Stomach (tissue), 9 donors: Measurements from ENCODE around the gene ERAL1. TPM values are rescaled to one million over a fixed set of nuclear protein-coding genes. Genes with fewer than 3 reads are reported as not detected.

ENCODE experiments used
- DNase-seq, 2 donors: peaks; one replicate each; pipeline versions ENCODE4 v3.0.0 to v3.0.0-alpha.2; 2013 to 2019
- H3K27ac ChIP-seq, 5 donors: fragments of 200-600 bp in 4 of 5; sonication (generic) in 4 of 5; one replicate each; pipeline ENCODE4 v1.5.1; 2013 to 2019; ENCODE audit warnings: mild to moderate bottlenecking in 1 of 5, moderate library complexity in 1 of 5
- H3K27me3 ChIP-seq, 3 donors: fragments of 200-600 bp; sonication (generic); one replicate each; pipeline ENCODE4 v1.5.1; 2017 to 2019; ENCODE audit warnings: mixed run types in 1 of 3
- H3K36me3 ChIP-seq, 4 donors: fragments of 200-600 bp; sonication (generic); 1 replicate in 3 of 4; 2 replicates in 1 of 4; pipeline ENCODE4 v1.5.1; 2016 to 2019
- H3K4me1 ChIP-seq, 4 donors: fragments of 200-600 bp; sonication (generic); one replicate each; pipeline ENCODE4 v1.5.1; 2016 to 2019
- H3K4me3 ChIP-seq, 4 donors: fragments of 200-600 bp; sonication (generic) in 3 of 4; one replicate each; pipeline ENCODE4 v1.5.1; 2016 to 2019; ENCODE audit warnings: mild to moderate bottlenecking in 1 of 4
- H3K9me3 ChIP-seq, 4 donors: fragments of 200-600 bp; sonication (generic); one replicate each; pipeline ENCODE4 v1.5.1; 2016 to 2019
- CTCF ChIP-seq, 7 experiments: fragments of 450-650 bp in 4 of 7; fragments of 200-600 bp in 3 of 7; sonication (generic) in 3 of 7; IDR thresholded peaks; one replicate each; pipeline ENCODE4 v1.5.1; 2016 to 2019; ENCODE audit warnings: antibody characterized with exemption in 7 of 7, control low read depth in 2 of 7, mild to moderate bottlenecking in 1 of 7
- EP300 ChIP-seq: sonication (generic); formaldehyde crosslinking; IDR thresholded peaks from one replicate; pipeline ENCODE4 v1.6.1; 2017; ENCODE audit warnings: antibody characterized with exemption
- POLR2A ChIP-seq, 4 donors: fragments of 450-650 bp; IDR thresholded peaks; one replicate each; pipeline ENCODE4 v1.6.1; 2016; ENCODE audit warnings: antibody characterized with exemption in 4 of 4, control low read depth in 2 of 4, mild to moderate bottlenecking in 1 of 4, moderate library complexity in 1 of 4
- POLR2AphosphoS5 ChIP-seq, 3 donors: sonication (generic); formaldehyde crosslinking; IDR thresholded peaks; one replicate each; pipeline ENCODE4 v1.6.1; 2016; ENCODE audit warnings: antibody characterized with exemption in 3 of 3
- WGBS, 5 donors: extraction: QIAGEN DNeasy Blood & Tissue Kit in 3 of 5; methylation state at CpG; one replicate each; pipeline versions ENCODE4 v1.1.5 to v1.1.7; 2013 to 2018; 5-methylcytosine and 5-hydroxymethylcytosine counted together
- intact Hi-C: fragments of 100-400 bp; cut with DNase I; formaldehyde crosslinking; loops from one replicate; pipeline ENCODE4 v1.15.1; 2023; ENCODE audit warnings: low total_unique reads
- polyA plus RNA-seq, 3 donors: library from polyadenylated mRNA; stranded (reverse); fragments of 200-250 nt; gene quantifications; one replicate each; pipeline ENCODE4 v1.2.3, GENCODE V29; 2013
- total RNA-seq, 5 donors: library from RNA; depleted of rRNA; stranded (reverse); fragments of >200 nt; gene quantifications; one replicate each; pipeline versions ENCODE4 v1.1.0 to v1.2.3, GENCODE V29; 2014 to 2016
- donor health status: healthy with polysubstance abuse.
- donor health status: Bipolar disorder and iron deficiency.
- donor health status: healthy.

ERAL1 gene
- total and polyA plus RNA-seq, 8 donors = 23.1 to 97.0 (median 46.5) TPM

DNA sequence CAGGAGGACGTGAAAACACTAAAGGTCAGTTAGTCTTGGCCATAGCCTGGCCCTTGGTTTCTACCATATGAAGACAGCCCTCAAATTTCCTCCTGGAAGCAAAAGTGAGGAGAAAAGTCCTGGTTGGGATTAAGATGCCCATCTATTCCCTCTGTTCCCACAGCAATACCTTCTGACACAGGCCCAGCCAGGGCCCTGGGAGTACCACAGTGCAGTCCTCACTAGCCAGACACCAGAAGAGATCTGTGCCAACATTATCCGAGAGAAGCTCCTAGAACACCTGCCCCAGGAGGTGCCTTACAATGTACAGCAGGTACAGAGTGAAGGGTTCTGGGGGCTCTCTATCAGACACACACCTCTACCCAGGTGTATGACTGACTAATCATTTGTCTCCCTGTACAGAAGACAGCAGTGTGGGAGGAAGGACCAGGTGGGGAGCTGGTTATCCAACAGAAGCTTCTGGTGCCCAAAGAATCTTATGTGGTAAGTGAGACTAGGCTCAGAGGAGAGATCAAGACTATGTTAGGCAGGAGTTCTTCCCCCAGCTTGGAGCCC, 4.1 kb downstream of the ERAL1 start:
- no peaks in the 10 kb centered on the region for H3K27me3 ChIP-seq
- no peaks in the 10 kb centered on the region for H3K9me3 ChIP-seq
- no peak for TF ChIP-seq EP300
- TF ChIP-seq CTCF (IDR thresholded peaks at IDR 0.05) = no peak
- H3K36me3 ChIP-seq = peaks cover 43 to 61% (median 56%) of the 10 kb centered on the region in 4 donors
- no peak overlapping the region for H3K27ac ChIP-seq
- intact Hi-C loops = no loop called here
- no peak overlapping the region for H3K4me3 ChIP-seq
- H3K4me1 ChIP-seq = peaks cover 6 to 18% (median 16%) of the 10 kb centered on the region in 4 donors
- no peak for DNase-seq
- WGBS, 5 donors = 42 to 68% (median 49%) methylated on average over 2 of the region's 2 CpGs

DNA sequence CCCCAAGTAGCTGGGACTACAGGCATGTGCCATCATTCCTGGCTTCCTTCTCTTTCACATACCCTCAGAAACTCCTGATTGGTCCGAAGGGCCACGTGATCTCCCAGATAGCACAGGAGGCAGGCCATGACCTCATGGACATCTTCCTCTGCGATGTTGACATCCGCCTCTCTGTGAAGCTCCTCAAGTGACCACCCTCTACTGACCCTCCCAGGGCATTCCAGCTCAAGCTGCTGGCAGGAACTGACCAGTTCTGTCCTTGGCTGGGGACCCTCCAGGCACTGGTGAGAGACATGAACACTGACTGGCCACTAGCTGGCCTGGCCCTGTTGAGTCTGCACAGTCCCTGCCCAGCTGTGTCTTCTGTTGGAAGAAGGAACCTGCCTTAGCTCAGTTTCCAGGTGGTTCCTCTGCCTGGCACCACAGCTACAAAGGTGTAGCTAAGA, 5.6 kb downstream of the ERAL1 start:
- no peaks in the 10 kb centered on the region for H3K27me3 ChIP-seq
- H3K36me3 ChIP-seq = peaks cover 43 to 61% (median 56%) of the 10 kb centered on the region in 4 donors
- H3K4me1 ChIP-seq = peaks cover 4 to 9% (median 7%) of the 10 kb centered on the region in 4 donors
- 77 to 97% (median 95%) methylated on average over 4 of the region's 4 CpGs for WGBS, 5 donors
- TF ChIP-seq EP300 (no peak), POLR2A (IDR thresholded peaks at IDR 0.05) (no peak), CTCF (IDR thresholded peaks at IDR 0.05) (no peak), POLR2AphosphoS5 (IDR thresholded peaks at IDR 0.05) (no peak)
- intact Hi-C loops = no loop called here
- H3K9me3 ChIP-seq = no peaks in the 10 kb centered on the region
- no peak for DNase-seq
- no peak overlapping the region for H3K4me3 ChIP-seq
- H3K27ac ChIP-seq = no peak overlapping the region

GRCh38 chr17:28861393-28862203, 6.8 kb downstream of the ERAL1 start:
- no peak for DNase-seq

DNA sequence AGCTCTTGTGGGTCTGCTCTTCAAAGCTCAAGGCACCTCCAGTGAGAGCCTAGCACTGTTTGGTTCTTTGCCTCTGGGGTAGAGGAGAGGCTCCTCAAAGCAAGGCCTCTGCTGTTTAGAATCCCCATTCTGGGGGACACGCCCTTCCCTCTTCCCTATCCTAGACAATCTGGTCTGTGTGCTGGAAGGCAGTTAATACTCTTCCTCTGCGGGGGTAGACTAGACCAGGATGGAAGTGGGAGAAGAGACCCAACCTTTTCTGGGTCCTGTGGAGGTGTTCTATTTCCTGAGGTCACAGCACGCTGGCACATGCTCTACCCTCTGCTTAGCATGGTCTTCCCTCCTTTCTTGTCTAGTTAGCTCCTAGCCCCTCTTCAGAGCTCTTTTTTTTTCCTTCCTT, 7.7 kb downstream of the ERAL1 start:
- TF ChIP-seq EP300 = no peak
- TF ChIP-seq POLR2AphosphoS5 (IDR thresholded peaks at IDR 0.05) = no peak
- no peak for TF ChIP-seq CTCF (IDR thresholded peaks at IDR 0.05)
- TF ChIP-seq POLR2A (IDR thresholded peaks at IDR 0.05) = no peak
- peaks cover 33 to 46% (median 41%) of the 10 kb centered on the region in 4 donors for H3K36me3 ChIP-seq
- no peak overlapping the region for H3K27ac ChIP-seq
- H3K27me3 ChIP-seq = no peaks in the 10 kb centered on the region
- intact Hi-C loops = no loop called here
- peaks cover 0 to 11% (median 0%) of the 10 kb centered on the region in 4 donors for H3K4me1 ChIP-seq
- 91 to 98% (median 96%) methylated on average over 3 of the region's 3 CpGs for WGBS, 5 donors
- no peak for DNase-seq
- H3K9me3 ChIP-seq = no peaks in the 10 kb centered on the region
- no peak overlapping the region for H3K4me3 ChIP-seq

More at GRCh38 chr17:28861393-28862203, 6.8 kb downstream of the ERAL1 start:
- H3K9me3 ChIP-seq = no peaks in the 10 kb centered on the region
- H3K27me3 ChIP-seq = no peaks in the 10 kb centered on the region
- intact Hi-C loops = no loop called here
- no peak for TF ChIP-seq POLR2AphosphoS5 (IDR thresholded peaks at IDR 0.05)
- no peak for TF ChIP-seq EP300
- no peak for TF ChIP-seq POLR2A (IDR thresholded peaks at IDR 0.05)
- TF ChIP-seq CTCF (IDR thresholded peaks at IDR 0.05) = no peak
- H3K27ac ChIP-seq = no peak overlapping the region
- H3K36me3 ChIP-seq = peaks cover 37 to 56% (median 51%) of the 10 kb centered on the region in 4 donors
- H3K4me1 ChIP-seq = peaks cover 0 to 11% (median 0%) of the 10 kb centered on the region in 4 donors
- WGBS, 5 donors = 61 to 69% (median 62%) methylated on average over 8 of the region's 8 CpGs
- H3K4me3 ChIP-seq = no peak overlapping the region
